K562 (cell line): ENCODE data around the gene FAM174C. TPM values are rescaled to one million over a fixed set of nuclear protein-coding genes. Genes with fewer than 3 reads are reported as not detected.

Experiments used
- BRD9 ChIP-seq: fragments of 450-650 bp; IDR thresholded peaks from 2 replicates; pipeline ENCODE4 v1.6.1; 2018; ENCODE audit warnings: low read depth; ENCODE audit not compliant: partially characterized antibody
- FUS ChIP-seq: fragments of 200-400 bp; formaldehyde crosslinking; optimal IDR thresholded peaks from 2 replicates; pipeline ENCODE3; 2017; ENCODE audit warnings: low read depth, low read length
- HDAC2 ChIP-seq: fragments of 450-650 bp; IDR thresholded peaks from 2 replicates; pipeline ENCODE4 v1.6.1; 2016; ENCODE audit warnings: mild to moderate bottlenecking
- KAT8 ChIP-seq: fragments of 450-650 bp; IDR thresholded peaks from 2 replicates; pipeline ENCODE4 v1.6.1; 2016; ENCODE audit warnings: low read depth, mild to moderate bottlenecking
- NUFIP1 ChIP-seq: fragments of 450-650 bp; IDR thresholded peaks from 2 replicates; pipeline ENCODE4 v1.6.1; 2018; ENCODE audit not compliant: partially characterized antibody
- PRMT5 ChIP-seq: sonication (generic); formaldehyde crosslinking; IDR thresholded peaks from 2 replicates; pipeline ENCODE4 v1.5.0; 2020; ENCODE audit warnings: missing genetic modification reagents
- RBFOX2 ChIP-seq: fragments of 200-400 bp; formaldehyde crosslinking; IDR thresholded peaks from 2 replicates; pipeline ENCODE4 v1.6.1; 2017; ENCODE audit warnings: low read depth, mild to moderate bottlenecking, low read length, moderate library complexity
- RBM39 ChIP-seq: fragments of 200-400 bp; formaldehyde crosslinking; optimal IDR thresholded peaks from 2 replicates; pipeline ENCODE3; 2018; ENCODE audit warnings: low read depth, low read length
- ZBTB26 ChIP-seq: fragments of 450-650 bp; formaldehyde crosslinking; IDR thresholded peaks from 2 replicates; pipeline ENCODE4 v1.4.0; 2022; ENCODE audit warnings: missing genetic modification characterization
- ZNF124 ChIP-seq: sonication (generic); formaldehyde crosslinking; IDR thresholded peaks from 2 replicates; pipeline ENCODE4 v1.8.1; 2022; ENCODE audit warnings: missing genetic modification reagents
- polyA plus RNA-seq, 8 experiments: library from polyadenylated mRNA; depleted of rRNA in 4 of 8; stranded (reverse) in 5 of 8; unstranded in 3 of 8; fragments of >200 nt; fragmentation: Nextera tagmentation in 2 of 8; fragmentation: Illumina TruSeq in 1 of 8; extraction: Ambion mirVana in 2 of 8; extraction: Trizol in 1 of 8; gene quantifications; 2 replicates each; pipeline versions ENCODE4 v1.2.1 to v1.2.3, GENCODE V29; 2011 to 2014; ENCODE audit warnings: inconsistent platforms in 1 of 8, missing spikeins in 1 of 8
- total RNA-seq, 7 experiments: library from RNA; depleted of rRNA in 6 of 7; stranded (reverse); fragments of >200 nt in 6 of 7; fragmentation: Illumina TruSeq in 2 of 7; extraction: Trizol in 2 of 7; gene quantifications; 2 replicates each; pipeline versions ENCODE4 v1.2.1 to v1.2.3, GENCODE V29; 2011 to 2021; ENCODE audit warnings: low replicate concordance in 1 of 7
- TF ChIP-seq, protein P1 (sequence below): sonication (generic); formaldehyde crosslinking; IDR thresholded peaks from 2 replicates; pipeline ENCODE4 v1.8.0; 2022; ENCODE audit warnings: mild to moderate bottlenecking, missing genetic modification reagents

FAM174C gene
- total and polyA plus RNA-seq, 9 of the 15 experiments (the other 6 are each of a cell fraction or from before 2014, with no cell fraction given) = 0.66 to 89.6 (median 20.3) TPM

GRCh38 chr19:1274081-1274851 is 1.1 kb upstream of the FAM174C start (continued):
- no peak for TF ChIP-seq ZNF124 (CRISPR knock-in tag)
- TF ChIP-seq RBM39 = no peak
- TF ChIP-seq ZBTB26 (CRISPR knock-in tag) = no peak
- TF ChIP-seq HDAC2 = no peak
- TF ChIP-seq, protein P1, sequence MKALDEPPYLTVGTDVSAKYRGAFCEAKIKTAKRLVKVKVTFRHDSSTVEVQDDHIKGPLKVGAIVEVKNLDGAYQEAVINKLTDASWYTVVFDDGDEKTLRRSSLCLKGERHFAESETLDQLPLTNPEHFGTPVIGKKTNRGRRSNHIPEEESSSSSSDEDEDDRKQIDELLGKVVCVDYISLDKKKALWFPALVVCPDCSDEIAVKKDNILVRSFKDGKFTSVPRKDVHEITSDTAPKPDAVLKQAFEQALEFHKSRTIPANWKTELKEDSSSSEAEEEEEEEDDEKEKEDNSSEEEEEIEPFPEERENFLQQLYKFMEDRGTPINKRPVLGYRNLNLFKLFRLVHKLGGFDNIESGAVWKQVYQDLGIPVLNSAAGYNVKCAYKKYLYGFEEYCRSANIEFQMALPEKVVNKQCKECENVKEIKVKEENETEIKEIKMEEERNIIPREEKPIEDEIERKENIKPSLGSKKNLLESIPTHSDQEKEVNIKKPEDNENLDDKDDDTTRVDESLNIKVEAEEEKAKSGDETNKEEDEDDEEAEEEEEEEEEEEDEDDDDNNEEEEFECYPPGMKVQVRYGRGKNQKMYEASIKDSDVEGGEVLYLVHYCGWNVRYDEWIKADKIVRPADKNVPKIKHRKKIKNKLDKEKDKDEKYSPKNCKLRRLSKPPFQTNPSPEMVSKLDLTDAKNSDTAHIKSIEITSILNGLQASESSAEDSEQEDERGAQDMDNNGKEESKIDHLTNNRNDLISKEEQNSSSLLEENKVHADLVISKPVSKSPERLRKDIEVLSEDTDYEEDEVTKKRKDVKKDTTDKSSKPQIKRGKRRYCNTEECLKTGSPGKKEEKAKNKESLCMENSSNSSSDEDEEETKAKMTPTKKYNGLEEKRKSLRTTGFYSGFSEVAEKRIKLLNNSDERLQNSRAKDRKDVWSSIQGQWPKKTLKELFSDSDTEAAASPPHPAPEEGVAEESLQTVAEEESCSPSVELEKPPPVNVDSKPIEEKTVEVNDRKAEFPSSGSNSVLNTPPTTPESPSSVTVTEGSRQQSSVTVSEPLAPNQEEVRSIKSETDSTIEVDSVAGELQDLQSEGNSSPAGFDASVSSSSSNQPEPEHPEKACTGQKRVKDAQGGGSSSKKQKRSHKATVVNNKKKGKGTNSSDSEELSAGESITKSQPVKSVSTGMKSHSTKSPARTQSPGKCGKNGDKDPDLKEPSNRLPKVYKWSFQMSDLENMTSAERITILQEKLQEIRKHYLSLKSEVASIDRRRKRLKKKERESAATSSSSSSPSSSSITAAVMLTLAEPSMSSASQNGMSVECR (CRISPR knock-in tag) = no peak
- TF ChIP-seq FUS = peak; percentile 57
- no peak for TF ChIP-seq PRMT5 (CRISPR knock-in tag)
- TF ChIP-seq NUFIP1 = no peak
- peak; percentile 71 for TF ChIP-seq RBFOX2
- TF ChIP-seq BRD9 = no peak
- TF ChIP-seq KAT8 = no peak
